HG03460 (cell line): ENCODE results near the gene SLC22A9.
"Not testable (repeated sequence)": the region's sequence is repeated elsewhere in the genome, so short reads cannot be mapped to it uniquely, and the experiment has no call there.

Source experiments
- ATAC-seq: cut with Tn5 transposase; IDR thresholded peaks from one replicate; pipeline ENCODE4 v1.9.1; 2021; ENCODE audit not compliant: unreplicated experiment

The SLC22A9 gene

DNA sequence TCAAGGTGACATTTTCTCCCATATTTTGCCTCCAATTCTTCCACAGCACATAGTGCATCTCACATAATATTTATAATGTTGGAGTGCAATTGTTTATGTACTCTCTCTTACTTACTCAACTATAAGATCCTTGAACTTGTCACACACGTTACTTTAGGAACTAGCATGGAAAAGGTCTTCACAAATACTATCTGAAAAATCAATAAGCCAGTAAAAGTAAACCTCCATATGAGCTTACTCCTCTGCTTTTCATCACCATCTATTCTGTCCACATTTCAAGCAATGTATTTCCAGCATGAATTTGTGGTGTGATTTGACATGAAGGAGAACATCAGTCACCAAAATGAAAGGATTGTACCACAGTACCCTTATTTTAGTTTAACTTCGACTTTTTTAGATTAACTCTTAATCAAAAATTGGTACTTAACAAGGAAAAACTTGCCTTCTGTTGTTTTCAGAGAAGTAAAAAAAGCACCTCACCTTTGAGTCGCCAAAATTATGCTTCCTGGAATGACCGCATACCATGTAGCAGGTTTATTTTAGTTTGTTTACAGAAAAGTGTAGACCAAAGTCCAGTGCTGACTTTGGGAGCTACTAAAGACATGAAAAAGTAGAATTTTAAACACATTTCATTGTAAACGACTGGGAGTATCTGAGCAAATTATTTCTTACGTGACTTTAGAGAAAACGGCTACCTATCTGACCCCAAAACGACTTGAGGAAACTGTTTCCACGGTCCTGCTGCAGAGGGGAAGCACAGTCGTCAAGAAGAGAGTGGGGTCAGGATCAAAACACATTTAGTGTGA lies at the start of gene SLC22A9:
TSS of gene SLC22A9 (plus strand) at position 621 of the 806 bp plus-strand sequence. CDS start 272 bp downstream, outside the sequence.
- ATAC-seq = no peak

DNA sequence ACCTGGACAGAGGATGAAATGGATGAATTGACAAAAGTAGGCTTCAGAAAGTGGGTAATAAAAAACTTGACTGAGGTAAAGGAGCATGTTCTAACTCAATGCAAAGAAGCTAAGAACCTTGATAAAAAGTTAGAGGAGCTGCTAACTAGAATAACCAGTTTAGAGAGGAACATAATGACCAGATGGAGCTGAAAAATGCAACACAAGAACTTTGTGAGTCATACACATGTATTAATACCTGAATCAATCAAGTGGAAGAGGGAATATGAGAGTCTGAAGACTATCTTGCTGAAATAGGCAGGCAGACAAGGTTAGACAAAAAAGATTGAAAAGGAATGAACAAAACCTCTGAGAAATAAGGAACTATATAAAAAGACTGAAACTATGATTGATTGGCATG lies 47.9 kb upstream of the SLC22A9 start:
- no peak for ATAC-seq

DNA sequence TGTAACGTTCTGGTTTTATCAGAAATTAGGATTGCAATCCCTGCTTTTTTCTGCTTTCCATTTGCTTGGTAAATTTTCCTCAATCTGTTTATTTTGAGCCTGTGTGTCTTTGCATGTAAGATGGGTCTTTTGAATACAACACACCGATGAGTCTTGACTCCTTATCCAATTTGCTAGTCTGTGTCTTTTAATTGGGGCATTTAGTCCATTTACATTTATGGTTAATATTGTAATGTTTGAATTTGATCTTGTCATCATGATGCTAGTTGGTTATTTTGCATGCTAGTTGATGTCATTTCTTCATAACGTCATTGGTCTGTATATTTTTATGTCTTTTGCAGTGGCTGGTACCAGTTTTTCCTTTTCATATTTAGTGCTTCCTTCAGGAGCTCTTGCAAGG lies 34.5 kb upstream of the SLC22A9 start:
- ATAC-seq = not testable (repeated sequence)

DNA sequence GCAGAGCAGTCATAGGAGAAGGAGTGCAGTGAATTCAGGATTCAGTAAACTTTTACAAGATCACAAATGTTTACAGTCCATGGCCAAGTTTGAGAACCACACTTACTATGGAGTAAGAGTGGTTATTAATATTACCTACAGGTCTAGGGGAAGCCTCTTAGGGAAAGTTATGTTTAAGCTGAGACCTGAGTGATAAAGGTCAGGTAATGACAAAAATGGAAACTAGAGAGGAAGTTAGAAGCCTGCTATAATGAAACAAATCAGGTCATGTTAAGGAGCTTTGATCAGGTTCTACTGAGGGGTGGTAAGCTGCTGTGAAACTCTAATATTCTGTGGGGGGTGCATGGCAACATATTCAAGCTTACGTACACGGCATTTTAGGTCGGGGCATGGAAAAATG lies 32.5 kb upstream of the SLC22A9 start:
- no peak for ATAC-seq

DNA sequence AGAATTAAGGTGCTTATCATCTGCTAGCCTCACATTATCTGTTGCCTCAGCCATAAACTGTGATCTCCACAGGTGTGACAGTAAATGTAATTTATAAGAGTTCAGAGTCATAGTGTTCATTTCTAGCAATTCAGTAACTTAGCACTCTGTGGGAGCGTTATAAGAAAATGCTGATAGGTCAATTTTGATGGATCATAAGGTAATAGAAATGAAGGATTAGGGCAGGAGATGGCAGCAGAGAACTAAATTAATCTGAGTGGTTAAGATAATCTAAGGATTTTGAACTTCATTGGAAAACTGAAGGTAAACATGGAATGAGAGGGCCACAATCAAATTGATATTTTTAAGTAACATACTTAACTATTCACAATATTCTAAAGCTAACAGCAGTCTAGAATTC lies 26.5 kb upstream of the SLC22A9 start:
- ATAC-seq = no peak

DNA sequence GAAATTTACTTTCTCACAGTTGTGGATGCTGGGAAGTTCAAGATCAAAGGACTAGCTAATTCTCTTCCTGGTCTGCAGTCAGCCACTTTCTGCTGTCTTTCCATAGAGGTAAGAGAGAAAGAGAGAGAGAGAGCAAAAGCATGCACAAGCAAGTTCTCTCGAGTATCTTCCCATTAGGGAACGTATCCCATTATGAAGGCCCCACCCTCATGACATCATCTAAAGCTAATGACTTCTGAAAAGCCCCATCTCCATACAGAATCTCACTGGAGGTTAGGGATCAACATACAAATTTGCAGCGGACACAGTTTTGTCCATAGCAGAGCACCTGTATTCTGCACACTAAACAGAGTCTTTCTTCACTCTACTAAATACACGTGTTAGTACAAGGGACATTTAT lies 17.4 kb upstream of the SLC22A9 start:
- ATAC-seq = no peak

DNA sequence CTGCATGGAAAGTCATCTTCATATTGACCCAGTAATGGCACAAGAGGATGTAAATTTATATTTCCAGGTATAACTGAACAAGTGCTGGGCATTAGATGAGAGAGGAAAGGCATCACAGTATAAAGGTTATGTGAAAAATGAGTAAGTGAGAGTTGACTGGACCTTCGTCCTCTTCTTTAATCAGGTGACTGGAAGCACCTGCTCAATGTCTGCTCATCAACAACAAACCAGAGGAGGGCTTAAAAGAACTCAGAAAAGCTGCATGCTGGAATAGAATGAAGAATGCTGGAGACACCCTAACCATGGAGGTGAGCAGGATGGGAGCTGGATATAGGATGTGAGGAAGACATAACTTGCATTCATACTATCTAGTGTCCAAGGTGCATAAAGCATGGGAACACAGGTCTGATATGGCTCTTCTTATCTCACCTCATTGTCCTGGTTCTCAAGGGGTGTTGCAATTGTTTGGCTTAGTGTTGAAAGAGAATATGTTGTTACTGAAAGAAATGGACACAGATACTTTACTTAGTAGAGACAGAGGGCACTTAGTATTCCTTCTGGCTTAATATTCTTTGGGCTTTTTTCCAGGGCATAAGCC lies 7.3 kb upstream of the SLC22A9 start:
- no peak for ATAC-seq

DNA sequence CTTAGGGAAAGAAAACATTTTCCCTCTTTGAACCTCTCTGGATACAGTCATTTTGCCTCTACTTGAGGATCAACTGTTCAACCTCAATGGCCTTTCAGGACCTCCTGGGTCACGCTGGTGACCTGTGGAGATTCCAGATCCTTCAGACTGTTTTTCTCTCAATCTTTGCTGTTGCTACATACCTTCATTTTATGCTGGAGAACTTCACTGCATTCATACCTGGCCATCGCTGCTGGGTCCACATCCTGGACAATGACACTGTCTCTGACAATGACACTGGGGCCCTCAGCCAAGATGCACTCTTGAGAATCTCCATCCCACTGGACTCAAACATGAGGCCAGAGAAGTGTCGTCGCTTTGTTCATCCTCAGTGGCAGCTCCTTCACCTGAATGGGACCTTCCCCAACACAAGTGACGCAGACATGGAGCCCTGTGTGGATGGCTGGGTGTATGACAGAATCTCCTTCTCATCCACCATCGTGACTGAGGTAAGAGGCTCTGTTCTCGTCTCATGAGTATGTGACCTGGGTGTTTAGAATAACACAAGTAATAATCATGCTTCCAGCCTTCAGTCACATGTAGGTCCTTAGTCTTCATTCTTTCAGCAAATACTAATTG lies 495 bp downstream of the SLC22A9 start:
- no peak for ATAC-seq

DNA sequence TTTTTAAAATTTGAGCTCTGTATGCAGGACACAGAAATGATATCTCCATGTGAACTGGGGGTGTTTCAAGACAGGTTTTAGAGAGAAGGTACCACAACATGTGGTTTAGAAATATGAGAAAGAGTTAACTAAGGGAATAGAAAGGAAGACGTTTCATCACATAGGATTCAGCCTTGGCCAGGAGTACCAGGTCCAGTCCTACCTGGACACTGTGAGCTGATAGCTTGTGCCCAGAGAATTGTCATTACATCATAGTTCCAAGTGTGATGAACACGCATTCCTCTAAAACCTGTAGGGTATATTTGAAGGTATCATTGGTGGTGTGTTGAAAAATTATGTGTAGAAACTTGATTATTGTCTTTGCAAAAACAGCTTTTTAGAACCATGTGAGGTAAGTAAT lies 1.8 kb downstream of the SLC22A9 start:
- no peak for ATAC-seq

DNA sequence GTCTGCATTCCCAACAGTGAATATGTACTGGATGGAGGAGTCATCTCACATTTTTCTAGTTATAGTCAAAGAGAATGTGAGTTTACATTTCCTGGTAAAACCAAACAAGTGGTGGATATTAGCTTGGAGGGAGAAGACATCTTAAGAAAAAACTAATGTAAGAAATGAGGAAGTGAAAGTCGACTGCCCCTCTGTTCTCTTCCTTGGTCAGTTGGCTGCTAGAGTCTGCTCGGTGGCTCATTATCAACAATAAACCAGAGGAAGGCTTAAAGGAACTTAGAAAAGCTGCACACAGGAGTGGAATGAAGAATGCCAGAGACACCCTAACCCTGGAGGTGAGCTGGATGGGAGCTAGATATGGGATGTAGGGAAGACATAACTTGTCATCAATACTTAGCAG lies 5.8 kb downstream of the SLC22A9 start:
- ATAC-seq = no peak

DNA sequence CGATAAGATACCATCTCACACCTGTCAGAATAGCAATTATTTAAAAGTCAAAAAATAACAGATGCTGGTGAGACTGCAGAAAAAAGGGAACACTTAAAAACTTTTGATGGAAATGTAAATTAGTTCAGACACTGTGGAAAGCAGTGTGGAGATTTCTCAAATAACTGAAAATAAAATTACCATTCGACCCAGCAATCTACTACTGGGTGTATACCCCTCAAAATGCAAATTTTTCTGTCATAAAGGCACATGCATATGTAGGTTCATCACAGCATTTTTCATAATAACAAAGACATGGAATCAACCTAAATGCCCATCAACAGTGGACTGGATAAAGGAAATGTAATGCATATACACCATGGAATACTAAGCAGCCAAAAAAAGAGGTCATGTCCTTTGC lies 10.5 kb downstream of the SLC22A9 start:
- no peak for ATAC-seq

DNA sequence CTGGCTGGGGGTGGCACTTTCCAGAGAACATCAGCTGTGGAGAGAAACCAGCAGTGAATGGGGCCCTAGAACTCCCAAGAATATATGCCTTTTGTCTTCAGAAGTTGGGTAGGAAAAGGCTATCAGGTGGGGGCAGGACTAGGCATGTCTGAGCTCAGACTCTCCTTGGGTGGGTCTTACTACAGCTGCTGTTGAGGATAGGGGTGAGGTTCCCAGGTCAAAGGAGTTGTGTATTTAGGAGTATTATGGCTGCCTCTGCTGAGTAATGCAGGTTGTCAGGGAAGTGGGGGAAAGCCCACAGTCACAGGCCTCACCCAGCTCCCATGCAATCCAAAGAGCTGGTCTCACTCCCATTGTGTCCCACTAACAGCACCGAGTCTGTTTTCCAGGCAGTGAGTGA lies 26.1 kb downstream of the SLC22A9 start:
- no peak for ATAC-seq

DNA sequence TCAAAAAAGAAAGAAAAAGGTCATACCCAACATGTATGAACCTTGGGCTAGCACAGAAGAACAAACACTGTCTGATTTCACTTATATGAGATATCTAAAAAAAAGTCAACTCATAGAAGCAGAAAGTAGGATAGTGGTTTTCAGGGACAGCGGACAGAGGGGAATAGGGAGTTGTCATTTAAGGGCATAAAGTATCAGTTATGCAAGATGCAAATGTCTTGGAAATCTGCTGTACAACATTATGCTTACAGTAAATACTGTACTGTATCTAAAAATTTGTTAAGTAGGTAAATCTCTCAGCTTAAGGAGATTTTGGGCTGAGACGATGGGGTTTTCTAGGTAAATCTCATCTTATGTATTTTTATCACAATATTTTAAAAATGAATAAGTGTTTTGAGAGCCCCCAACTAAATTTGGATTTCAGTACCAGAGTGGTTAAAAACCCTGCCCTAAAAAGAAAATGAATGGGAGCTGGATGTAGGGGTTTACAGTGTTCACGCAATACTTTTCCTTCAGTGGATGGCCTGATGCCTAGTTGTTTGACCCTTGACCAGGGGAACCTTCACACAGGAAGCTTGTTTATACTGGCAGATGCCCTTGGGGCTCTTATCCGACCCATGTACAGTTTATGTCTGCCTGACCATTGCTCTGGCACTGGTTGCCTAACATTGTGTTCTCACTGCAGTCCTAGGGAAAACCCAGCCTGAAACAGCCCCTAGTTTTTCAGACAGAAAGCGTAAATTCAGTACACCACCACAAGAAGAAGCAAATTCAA lies 34.8 kb downstream of the SLC22A9 start:
- ATAC-seq = no peak

DNA sequence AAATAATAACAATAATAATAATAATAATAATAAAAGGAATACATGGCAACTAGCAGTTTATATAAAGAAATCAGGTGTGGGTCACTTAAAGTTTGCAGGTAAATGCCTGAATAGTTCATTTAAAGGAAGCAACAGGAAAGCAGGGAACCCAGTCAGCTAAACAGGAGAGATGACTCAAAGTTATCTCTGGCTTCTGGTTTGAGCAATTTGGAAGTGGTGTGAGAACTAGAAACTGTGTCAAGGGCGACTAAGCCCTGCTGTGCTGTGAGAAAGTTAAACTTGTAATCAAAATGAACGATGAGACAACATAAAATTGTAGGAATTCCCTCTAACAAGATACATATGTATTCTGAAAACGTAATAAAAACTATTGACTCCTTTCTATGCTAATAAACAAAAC lies 35.5 kb downstream of the SLC22A9 start:
- ATAC-seq = no peak

DNA sequence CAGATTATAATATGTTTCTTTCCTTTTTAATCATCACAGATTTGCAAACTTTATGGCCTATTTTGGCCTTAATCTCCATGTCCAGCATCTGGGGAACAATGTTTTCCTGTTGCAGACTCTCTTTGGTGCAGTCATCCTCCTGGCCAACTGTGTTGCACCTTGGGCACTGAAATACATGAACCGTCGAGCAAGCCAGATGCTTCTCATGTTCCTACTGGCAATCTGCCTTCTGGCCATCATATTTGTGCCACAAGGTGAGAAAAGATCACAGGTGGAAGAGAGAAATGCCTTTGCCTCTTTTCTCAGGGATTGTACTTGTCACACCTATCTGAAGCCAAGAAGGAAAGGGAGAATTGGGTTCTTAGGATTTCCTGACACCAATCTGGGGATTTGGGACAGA lies 36.9 kb downstream of the SLC22A9 start:
- no peak for ATAC-seq

DNA sequence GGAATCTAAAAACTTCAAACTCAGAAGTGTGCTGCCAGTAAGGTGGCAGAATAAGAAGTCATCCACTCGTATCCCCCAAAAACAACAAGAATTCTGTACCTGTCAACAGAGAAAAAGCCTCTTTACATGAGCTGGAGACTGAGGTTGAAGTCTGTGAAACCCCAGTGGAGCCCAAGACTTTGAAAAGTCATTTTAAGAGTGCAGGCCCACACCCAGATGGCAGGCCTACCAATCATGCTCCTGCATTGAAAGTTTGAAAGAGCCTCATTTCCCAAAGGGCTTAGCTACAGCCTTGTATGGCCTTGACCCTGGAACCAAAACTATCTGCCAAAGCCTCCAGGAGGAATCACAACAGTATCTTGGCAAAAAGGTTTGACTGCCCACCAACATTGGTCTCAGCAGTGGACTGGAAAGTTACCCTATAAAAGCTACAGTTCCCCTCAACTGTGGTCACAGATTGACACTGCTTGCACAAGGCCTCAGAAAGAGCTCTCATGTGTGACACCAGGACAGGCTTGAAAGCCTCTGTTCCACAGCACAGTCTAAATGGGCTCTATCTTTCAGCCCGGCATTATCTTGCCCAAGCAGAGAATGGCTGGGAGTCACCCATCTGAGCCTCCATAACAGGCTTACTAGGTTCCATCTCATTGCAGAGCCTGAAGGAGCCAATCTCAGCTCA lies 47.7 kb downstream of the SLC22A9 start:
- no peak for ATAC-seq

DNA sequence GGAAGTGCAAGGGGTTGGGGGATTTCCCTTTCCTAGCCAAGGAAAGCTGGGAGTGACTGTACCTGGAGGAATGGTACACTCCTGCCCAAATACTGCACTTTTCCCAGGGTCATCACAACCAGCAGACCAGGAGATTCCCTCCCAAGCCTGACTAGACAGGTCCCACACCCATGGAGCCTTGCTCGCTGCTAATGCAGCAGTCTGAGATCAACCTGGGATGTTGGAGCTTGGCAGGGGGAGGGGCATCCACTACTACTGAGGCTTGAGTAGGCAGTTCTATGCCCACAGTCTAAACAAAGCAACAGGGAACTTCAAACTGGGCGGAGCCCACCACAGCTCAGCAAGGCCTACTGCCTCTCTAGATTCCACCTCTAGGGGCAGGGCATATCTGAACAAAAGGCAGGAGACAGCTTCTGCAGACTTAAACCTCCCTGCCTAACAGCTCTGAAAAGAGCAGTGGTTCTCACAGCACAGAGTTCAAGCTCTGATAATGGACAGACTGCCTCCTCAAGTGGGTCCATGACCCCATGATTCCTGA lies 58.5 kb downstream of the SLC22A9 start:
- no peak for ATAC-seq

DNA sequence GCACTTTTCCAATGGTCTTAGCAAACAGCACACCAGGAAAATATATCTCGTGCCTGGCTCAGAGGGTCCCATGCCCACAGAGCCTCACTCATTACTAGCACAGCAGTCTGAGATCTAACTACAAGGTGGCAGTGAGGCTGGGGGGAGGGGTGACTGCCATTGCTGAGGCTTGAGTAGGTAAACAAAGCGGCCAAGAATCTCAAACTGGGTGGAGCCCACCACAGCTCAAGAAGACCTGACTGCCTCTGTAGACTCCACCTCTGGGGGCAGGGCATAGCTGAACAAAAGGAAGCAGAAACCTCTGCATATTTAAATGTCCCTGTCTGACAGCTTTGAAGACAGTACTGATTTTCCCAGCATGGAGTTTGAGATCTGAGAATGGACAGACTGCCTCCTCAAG lies 61.1 kb downstream of the SLC22A9 start:
- not testable (repeated sequence) for ATAC-seq

DNA sequence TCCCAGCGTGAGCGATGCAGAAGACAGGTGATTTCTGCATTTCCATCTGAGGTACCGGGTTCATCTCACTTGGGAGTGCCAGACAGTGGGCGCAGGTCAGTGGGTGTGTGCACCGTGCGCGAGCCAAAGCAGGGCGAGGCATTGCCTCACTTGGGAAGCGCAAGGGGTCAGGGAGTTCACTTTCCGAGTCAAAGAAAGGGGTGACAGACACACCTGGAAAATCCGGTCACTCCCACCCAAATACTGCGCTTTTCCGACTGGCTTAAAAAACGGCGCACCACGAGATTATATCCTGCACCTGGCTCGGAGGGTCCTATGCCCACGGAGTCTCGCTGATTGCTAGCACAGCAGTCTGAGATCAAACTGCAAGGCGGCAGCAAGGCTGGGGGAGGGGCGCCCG lies 65.8 kb downstream of the SLC22A9 start:
- not testable (repeated sequence) for ATAC-seq

DNA sequence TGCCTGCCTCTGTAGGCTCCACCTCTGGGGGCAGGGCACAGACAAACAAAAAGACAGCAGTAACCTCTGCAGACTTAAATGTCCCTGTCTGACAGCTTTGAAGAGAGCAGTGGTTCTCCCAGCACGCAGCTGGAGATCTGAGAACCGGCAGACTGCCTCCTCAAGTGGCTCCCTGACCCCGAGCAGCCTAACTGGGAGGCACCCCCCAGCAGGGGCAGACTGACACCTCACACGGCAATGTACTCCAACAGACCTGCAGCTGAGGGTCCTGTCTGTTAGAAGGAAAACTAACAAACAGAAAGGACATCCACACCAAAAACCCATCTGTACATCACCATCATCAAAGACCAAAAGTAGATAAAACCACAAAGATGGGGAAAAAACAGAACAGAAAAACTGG lies 66.2 kb downstream of the SLC22A9 start:
- not testable (repeated sequence) for ATAC-seq

DNA sequence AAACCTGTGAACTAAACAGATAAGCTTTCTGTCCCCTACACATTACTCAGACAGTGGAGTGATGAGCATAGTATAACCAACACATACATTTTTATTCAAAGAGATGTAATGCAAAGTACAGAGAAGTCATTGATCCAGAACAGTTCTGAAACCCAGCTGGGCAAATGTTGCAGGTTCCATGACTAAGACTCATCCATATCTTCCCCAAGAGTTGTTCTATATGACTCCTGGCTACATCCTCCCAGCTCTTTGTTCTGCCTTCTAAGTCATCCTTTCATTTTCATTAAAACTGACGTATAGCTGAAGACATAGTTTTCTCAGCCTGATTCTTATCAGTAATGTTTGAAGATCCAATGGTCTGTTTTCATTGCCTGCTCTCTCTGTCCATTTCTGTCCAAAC lies 74.1 kb downstream of the SLC22A9 start:
- ATAC-seq = no peak
